ENCODE results near the gene RIOK1.

DNA sequence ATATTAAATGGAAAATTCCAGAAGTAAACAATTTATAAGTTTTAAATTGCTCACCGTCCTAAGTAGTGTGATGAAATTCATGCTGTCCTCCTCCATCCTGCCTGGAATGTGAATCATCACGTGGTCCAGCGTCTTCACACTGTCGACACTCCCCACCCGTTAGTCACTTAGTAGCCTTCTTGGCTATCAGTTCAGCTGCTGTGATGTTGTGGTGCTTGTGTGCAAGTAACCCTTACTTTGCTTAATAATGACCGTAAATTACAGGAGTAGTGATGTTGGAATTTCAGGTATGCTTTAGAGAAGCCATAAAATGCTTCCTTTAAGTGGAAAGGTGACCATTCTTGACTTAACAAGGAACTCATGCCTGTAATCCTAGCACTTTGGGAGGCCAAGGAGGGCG is 25.2 kb downstream of the RIOK1 start:
- TF ChIP-seq EZH2 (IDR thresholded peaks at IDR 0.05) (no peak), POLR2AphosphoS5 (IDR thresholded peaks at IDR 0.05; ENCODE audit: borderline replicate concordance, low read depth, low read length) (no peak), FOXP2 (optimal IDR thresholded peaks at IDR 0.05; ENCODE audit: control extremely low read depth, extremely low read length, insufficient read depth) (no peak)
